Neural progenitor cell (in vitro differentiated cells): ENCODE data around the gene ZNF560.

ENCODE experiments used
- EZH2 ChIP-seq: fragments of 200-600 bp; sonication (generic); IDR thresholded peaks from 2 replicates; pipeline ENCODE4 v1.6.1; 2017; ENCODE audit warnings: antibody characterized with exemption, mild to moderate bottlenecking, moderate library complexity
- TF ChIP-seq, protein P1 (sequence below): fragments of 200-600 bp; sonication (generic); IDR thresholded peaks from 2 replicates; pipeline ENCODE4 v1.5.1; 2017; ENCODE audit warnings: antibody characterized with exemption, mild to moderate bottlenecking

- TF ChIP-seq, protein P1, sequence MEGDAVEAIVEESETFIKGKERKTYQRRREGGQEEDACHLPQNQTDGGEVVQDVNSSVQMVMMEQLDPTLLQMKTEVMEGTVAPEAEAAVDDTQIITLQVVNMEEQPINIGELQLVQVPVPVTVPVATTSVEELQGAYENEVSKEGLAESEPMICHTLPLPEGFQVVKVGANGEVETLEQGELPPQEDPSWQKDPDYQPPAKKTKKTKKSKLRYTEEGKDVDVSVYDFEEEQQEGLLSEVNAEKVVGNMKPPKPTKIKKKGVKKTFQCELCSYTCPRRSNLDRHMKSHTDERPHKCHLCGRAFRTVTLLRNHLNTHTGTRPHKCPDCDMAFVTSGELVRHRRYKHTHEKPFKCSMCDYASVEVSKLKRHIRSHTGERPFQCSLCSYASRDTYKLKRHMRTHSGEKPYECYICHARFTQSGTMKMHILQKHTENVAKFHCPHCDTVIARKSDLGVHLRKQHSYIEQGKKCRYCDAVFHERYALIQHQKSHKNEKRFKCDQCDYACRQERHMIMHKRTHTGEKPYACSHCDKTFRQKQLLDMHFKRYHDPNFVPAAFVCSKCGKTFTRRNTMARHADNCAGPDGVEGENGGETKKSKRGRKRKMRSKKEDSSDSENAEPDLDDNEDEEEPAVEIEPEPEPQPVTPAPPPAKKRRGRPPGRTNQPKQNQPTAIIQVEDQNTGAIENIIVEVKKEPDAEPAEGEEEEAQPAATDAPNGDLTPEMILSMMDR = no peak
- no peak for TF ChIP-seq EZH2
Measured at GRCh38 chr19:9494096-9494495, 4.3 kb downstream of the ZNF560 start.
